Panc1 (cell line): ENCODE results near the gene IARS1. TPM values are rescaled to one million over a fixed set of nuclear protein-coding genes. Genes with fewer than 3 reads are reported as not detected.

Source experiments
- ATAC-seq: fragments of 200-7000 bp; cut with Tn5 transposase; 2 replicates; pipeline ENCODE4 v1.9.1; 2020; ENCODE audit warnings: mild to moderate bottlenecking, moderate library complexity
- BruUV-seq: library from RNA; stranded (reverse); fragments of 400-500 nt; replicated peaks from 2 replicates; lab custom pipeline; 2021; lab: Mats Ljungman, UMichigan
- CTCF ChIA-PET: fragments of 300-600 bp; sonication (Branson Sonifier 250); formaldehyde crosslinking; loops from one replicate; lab custom pipeline; 2022; ENCODE audit warnings: antibody characterized with exemption; lab: Charles Lee
- POLR2A ChIA-PET: fragments of 300-600 bp; sonication (Branson Sonifier 250); formaldehyde crosslinking; loops from one replicate; lab custom pipeline; 2022; ENCODE audit warnings: antibody characterized with exemption; lab: Charles Lee
- DNase-seq: peaks from one replicate; pipeline ENCODE4 v3.0.0-alpha.2; 2010; ENCODE audit warnings: low read depth, low spot score
- H3K27ac ChIP-seq: 2 replicates; pipeline ENCODE4 v1.5.1; 2011; ENCODE audit warnings: mild to moderate bottlenecking, low read length, inconsistent platforms
- H3K27me3 ChIP-seq: fragments of 200-500 bp; sonication (Bioruptor generic); 2 replicates; pipeline ENCODE4 v1.6.0; 2014; ENCODE audit warnings: low read length, inconsistent platforms; ENCODE audit not compliant: control insufficient read depth, insufficient read depth
- H3K36me3 ChIP-seq: fragments of 200-500 bp; sonication (Bioruptor generic); 2 replicates; pipeline ENCODE4 v1.5.1; 2014; ENCODE audit warnings: inconsistent platforms, mild to moderate bottlenecking, low read length, moderate library complexity; ENCODE audit not compliant: control insufficient read depth, insufficient read depth
- H3K4me1 ChIP-seq: 2 replicates; pipeline ENCODE4 v1.5.1; 2011; ENCODE audit warnings: inconsistent platforms, mild to moderate bottlenecking, low read length, moderate library complexity; ENCODE audit not compliant: control insufficient read depth, insufficient read depth
- H3K4me3 ChIP-seq, 2 experiments: 2 replicates each; pipeline ENCODE4 v1.5.1; 2011 to 2012; ENCODE audit warnings: low read depth in 2 of 2, low read length in 2 of 2, mild to moderate bottlenecking in 2 of 2, inconsistent platforms in 1 of 2, moderate library complexity in 1 of 2
- H3K9me3 ChIP-seq: fragments of 200-500 bp; sonication (Bioruptor generic); 2 replicates; pipeline ENCODE4 v1.5.1; 2014; ENCODE audit warnings: low read depth, mild to moderate bottlenecking, inconsistent platforms, low read length, moderate library complexity; ENCODE audit not compliant: control insufficient read depth, insufficient read depth
- POLR2AphosphoS5 ChIP-seq: IDR thresholded peaks from 2 replicates; pipeline ENCODE4 v1.6.1; 2012; ENCODE audit warnings: mild to moderate bottlenecking, low read depth, low read length, moderate library complexity
- SIN3A ChIP-seq: IDR thresholded peaks from 2 replicates; pipeline ENCODE4 v1.6.1; 2012; ENCODE audit warnings: low read depth, mild to moderate bottlenecking, low read length, moderate library complexity, borderline replicate concordance; ENCODE audit not compliant: insufficient read depth
- TCF7L2 ChIP-seq: IDR thresholded peaks from 2 replicates; pipeline ENCODE4 v1.6.1; 2011; ENCODE audit warnings: mild to moderate bottlenecking, low read depth, low read length, inconsistent platforms
- in situ Hi-C: cut with HindIII; loops from 2 replicates; pipeline ENCODE4 v1.10.0; 2016; ENCODE audit warnings: low sequenced_read_pairs, low pct_unique_long_range_greater_than_20kb
- intact Hi-C: fragments of 100-400 bp; cut with micrococcal nuclease; formaldehyde crosslinking; loops from one replicate; pipeline ENCODE4 v1.10.0; 2022; ENCODE audit not compliant: unreplicated experiment
- total RNA-seq: library from RNA; stranded (reverse); gene quantifications from one replicate; pipeline ENCODE4 v1.2.1, GENCODE V29; 2021; ENCODE audit not compliant: unreplicated experiment
- TF ChIP-seq, protein P1 (sequence below), 2 experiments: IDR thresholded peaks; 2 replicates each; pipeline ENCODE4 v1.6.1; 2011 to 2012; ENCODE audit warnings: low read depth in 2 of 2, control low read depth in 1 of 2, low read length in 1 of 2, mild to moderate bottlenecking in 1 of 2, moderate library complexity in 1 of 2; ENCODE audit not compliant: insufficient read depth in 1 of 2
- TF ChIP-seq, protein P2 (sequence below): fragments of 450-650 bp; IDR thresholded peaks from 2 replicates; pipeline ENCODE4 v1.5.1; 2017; ENCODE audit warnings: mild to moderate bottlenecking

The IARS1 gene
- total RNA-seq, 1 experiment from 2014 or later: 116 TPM

DNA sequence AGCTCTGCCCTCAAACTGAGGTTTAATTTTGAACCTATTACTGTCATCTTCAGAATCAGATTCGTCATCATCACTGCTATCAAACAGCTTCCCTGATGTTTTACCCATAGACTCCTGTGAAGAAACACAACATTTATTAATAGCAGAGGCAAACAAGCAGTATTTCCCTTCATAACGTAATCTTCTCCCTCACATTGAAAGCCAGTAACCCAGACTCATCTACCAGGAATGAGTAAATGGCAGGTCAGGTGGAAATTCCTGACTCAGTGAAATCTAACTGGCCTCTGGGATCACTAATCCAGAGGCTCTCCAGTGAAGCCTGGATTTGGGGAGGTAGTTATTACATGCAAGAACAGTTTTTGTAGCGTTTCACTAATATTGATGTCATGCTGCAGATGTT lies 17.1 kb upstream of the IARS1 start:
- ChIA-PET POLR2A (no interaction called here), CTCF (no interaction called here)
- no peak for DNase-seq
- no peak overlapping the region for H3K4me3 ChIP-seq
- H3K27me3 ChIP-seq: no peaks in the 10 kb centered on the region
- intact Hi-C loops (no loop called here), in situ Hi-C loops (no loop called here)
- H3K27ac ChIP-seq: no peak overlapping the region
- H3K9me3 ChIP-seq: no peaks in the 10 kb centered on the region
- no peak for ATAC-seq
- H3K36me3 ChIP-seq: peaks cover 33% of the 10 kb centered on the region
- BruUV-seq: no TSS peak
- TF ChIP-seq TCF7L2 (no peak), POLR2AphosphoS5 (no peak), SIN3A (no peak)
- TF ChIP-seq, protein P1, sequence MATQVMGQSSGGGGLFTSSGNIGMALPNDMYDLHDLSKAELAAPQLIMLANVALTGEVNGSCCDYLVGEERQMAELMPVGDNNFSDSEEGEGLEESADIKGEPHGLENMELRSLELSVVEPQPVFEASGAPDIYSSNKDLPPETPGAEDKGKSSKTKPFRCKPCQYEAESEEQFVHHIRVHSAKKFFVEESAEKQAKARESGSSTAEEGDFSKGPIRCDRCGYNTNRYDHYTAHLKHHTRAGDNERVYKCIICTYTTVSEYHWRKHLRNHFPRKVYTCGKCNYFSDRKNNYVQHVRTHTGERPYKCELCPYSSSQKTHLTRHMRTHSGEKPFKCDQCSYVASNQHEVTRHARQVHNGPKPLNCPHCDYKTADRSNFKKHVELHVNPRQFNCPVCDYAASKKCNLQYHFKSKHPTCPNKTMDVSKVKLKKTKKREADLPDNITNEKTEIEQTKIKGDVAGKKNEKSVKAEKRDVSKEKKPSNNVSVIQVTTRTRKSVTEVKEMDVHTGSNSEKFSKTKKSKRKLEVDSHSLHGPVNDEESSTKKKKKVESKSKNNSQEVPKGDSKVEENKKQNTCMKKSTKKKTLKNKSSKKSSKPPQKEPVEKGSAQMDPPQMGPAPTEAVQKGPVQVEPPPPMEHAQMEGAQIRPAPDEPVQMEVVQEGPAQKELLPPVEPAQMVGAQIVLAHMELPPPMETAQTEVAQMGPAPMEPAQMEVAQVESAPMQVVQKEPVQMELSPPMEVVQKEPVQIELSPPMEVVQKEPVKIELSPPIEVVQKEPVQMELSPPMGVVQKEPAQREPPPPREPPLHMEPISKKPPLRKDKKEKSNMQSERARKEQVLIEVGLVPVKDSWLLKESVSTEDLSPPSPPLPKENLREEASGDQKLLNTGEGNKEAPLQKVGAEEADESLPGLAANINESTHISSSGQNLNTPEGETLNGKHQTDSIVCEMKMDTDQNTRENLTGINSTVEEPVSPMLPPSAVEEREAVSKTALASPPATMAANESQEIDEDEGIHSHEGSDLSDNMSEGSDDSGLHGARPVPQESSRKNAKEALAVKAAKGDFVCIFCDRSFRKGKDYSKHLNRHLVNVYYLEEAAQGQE (IDR thresholded peaks at IDR 0.05; ENCODE audit: insufficient read depth in 1 of 2, low read depth in 2 of 2, low read length in 1 of 2): no peak
- TF ChIP-seq, protein P2, sequence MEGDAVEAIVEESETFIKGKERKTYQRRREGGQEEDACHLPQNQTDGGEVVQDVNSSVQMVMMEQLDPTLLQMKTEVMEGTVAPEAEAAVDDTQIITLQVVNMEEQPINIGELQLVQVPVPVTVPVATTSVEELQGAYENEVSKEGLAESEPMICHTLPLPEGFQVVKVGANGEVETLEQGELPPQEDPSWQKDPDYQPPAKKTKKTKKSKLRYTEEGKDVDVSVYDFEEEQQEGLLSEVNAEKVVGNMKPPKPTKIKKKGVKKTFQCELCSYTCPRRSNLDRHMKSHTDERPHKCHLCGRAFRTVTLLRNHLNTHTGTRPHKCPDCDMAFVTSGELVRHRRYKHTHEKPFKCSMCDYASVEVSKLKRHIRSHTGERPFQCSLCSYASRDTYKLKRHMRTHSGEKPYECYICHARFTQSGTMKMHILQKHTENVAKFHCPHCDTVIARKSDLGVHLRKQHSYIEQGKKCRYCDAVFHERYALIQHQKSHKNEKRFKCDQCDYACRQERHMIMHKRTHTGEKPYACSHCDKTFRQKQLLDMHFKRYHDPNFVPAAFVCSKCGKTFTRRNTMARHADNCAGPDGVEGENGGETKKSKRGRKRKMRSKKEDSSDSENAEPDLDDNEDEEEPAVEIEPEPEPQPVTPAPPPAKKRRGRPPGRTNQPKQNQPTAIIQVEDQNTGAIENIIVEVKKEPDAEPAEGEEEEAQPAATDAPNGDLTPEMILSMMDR: no peak
- no peaks in the 10 kb centered on the region for H3K4me1 ChIP-seq

DNA sequence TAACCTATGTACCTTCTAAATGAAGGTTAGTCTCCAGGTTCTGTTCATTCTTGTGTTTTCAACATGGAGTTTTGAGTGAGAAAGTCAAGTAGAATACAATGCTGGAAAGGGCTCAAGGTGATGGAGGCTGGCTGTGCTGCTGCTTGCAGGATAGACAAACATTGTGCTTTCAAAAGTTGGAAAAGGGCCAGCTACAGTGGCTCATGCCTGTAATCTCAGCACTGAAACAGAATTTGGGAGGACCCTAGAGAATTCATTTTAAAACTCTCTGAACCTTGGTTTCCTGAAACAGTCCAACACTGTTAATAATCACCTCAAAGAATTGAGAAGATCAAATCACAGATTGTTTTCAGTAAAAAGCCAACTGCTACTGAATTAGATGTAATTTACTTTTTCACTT lies 15.4 kb upstream of the IARS1 start:
- H3K36me3 ChIP-seq: peaks cover 42% of the 10 kb centered on the region
- no peaks in the 10 kb centered on the region for H3K4me1 ChIP-seq
- ChIA-PET CTCF (no interaction called here), POLR2A (no interaction called here)
- no peaks in the 10 kb centered on the region for H3K9me3 ChIP-seq
- H3K4me3 ChIP-seq: no peak overlapping the region
- no TSS peak for BruUV-seq
- no peak overlapping the region for H3K27ac ChIP-seq
- no peak for ATAC-seq
- in situ Hi-C loops (no loop called here), intact Hi-C loops (no loop called here)
- no peak for TF ChIP-seq TCF7L2
- TF ChIP-seq, protein P1 (IDR thresholded peaks at IDR 0.05; ENCODE audit: insufficient read depth in 1 of 2, low read depth in 2 of 2, low read length in 1 of 2): no peak
- no peak for TF ChIP-seq SIN3A
- TF ChIP-seq, protein P2: no peak
- no peak for TF ChIP-seq POLR2AphosphoS5
- H3K27me3 ChIP-seq: no peaks in the 10 kb centered on the region
- no peak for DNase-seq
